ENCODE data around the gene ADAMTSL3.

Gene ADAMTSL3

GRCh38 chr15:83855956-83856355, 202.0 kb downstream of the ADAMTSL3 start:
- Histone ChIP-seq H3K27ac (ENCODE audit: low read depth, low read length) (no peak overlapping the region), H3K79me1 (ENCODE audit: low read length) (no peaks in the 10 kb centered on the region), H3K4ac (ENCODE audit: low read depth, low read length) (no peak overlapping the region), H4K8ac (ENCODE audit: low read depth, low read length) (no peak overlapping the region), H3K79me2 (ENCODE audit: control insufficient read depth, insufficient read depth, low read length) (no peaks in the 10 kb centered on the region), H2BK5ac (ENCODE audit: low read length) (no peak overlapping the region), H4K5ac (ENCODE audit: low read length) (no peak overlapping the region), H3K27me3 (ENCODE audit: insufficient read depth, low read length, poor library complexity) (no peaks in the 10 kb centered on the region), H3K23ac (ENCODE audit: low read length) (no peak overlapping the region), H3K4me2 (ENCODE audit: low read length) (no peak overlapping the region), H3K9ac (ENCODE audit: low read length) (no peak overlapping the region), H2AK5ac (ENCODE audit: low read length) (no peak overlapping the region), H3K56ac (ENCODE audit: low read length) (no peak overlapping the region), H3K4me3 (ENCODE audit: low read length) (no peak overlapping the region), H2BK15ac (replicated peaks; ENCODE audit: low read depth) (no peak overlapping the region), H2BK120ac (ENCODE audit: low read depth, low read length) (no peak overlapping the region), H3K4me1 (ENCODE audit: control insufficient read depth, low read depth, low read length) (no peaks in the 10 kb centered on the region), H3K18ac (ENCODE audit: low read length) (no peak overlapping the region), H3K36me3 (ENCODE audit: control insufficient read depth, insufficient read depth, low read length) (no peaks in the 10 kb centered on the region)
- no peak for DNase-seq
- no CpG with 5 or more reads among the region's 1 CpG for WGBS (ENCODE audit: extremely low coverage, insufficient coverage, low lambda C conversion rate)

- Histone ChIP-seq H3K27ac (ENCODE audit: low read depth, low read length) (no peak overlapping the region), H3K4me1 (ENCODE audit: control insufficient read depth, low read depth, low read length) (no peaks in the 10 kb centered on the region), H3K18ac (ENCODE audit: low read length) (no peak overlapping the region), H4K8ac (ENCODE audit: low read depth, low read length) (no peak overlapping the region), H2BK120ac (ENCODE audit: low read depth, low read length) (no peak overlapping the region), H3K79me2 (ENCODE audit: control insufficient read depth, insufficient read depth, low read length) (no peaks in the 10 kb centered on the region), H3K36me3 (ENCODE audit: control insufficient read depth, insufficient read depth, low read length) (no peaks in the 10 kb centered on the region), H3K4ac (ENCODE audit: low read depth, low read length) (no peak overlapping the region), H4K5ac (ENCODE audit: low read length) (no peak overlapping the region), H3K56ac (ENCODE audit: low read length) (no peak overlapping the region), H3K79me1 (ENCODE audit: low read length) (no peaks in the 10 kb centered on the region), H3K9ac (ENCODE audit: low read length) (no peak overlapping the region), H3K4me2 (ENCODE audit: low read length) (no peak overlapping the region), H3K27me3 (ENCODE audit: insufficient read depth, low read length, poor library complexity) (no peaks in the 10 kb centered on the region), H3K4me3 (ENCODE audit: low read length) (no peak overlapping the region), H2BK15ac (replicated peaks; ENCODE audit: low read depth) (no peak overlapping the region), H2BK5ac (ENCODE audit: low read length) (no peak overlapping the region), H2AK5ac (ENCODE audit: low read length) (no peak overlapping the region), H3K23ac (ENCODE audit: low read length) (no peak overlapping the region)
- WGBS (ENCODE audit: extremely low coverage, insufficient coverage, low lambda C conversion rate), result no CpG with 5 or more reads among the region's 5 CpGs
- DNase-seq, result peak; percentile 19
These were observed 205.0 kb downstream of the ADAMTSL3 start for GRCh38 chr15:83858820-83859505.

- no peak overlapping the region for H2BK120ac ChIP-seq (ENCODE audit: low read depth, low read length)
These were observed 212.8 kb downstream of the ADAMTSL3 start for GRCh38 chr15:83866692-83867091.

GRCh38 chr15:83869341-83869740, 215.4 kb downstream of the ADAMTSL3 start:
- Histone ChIP-seq H2BK120ac (ENCODE audit: low read depth, low read length) (no peak overlapping the region), H4K5ac (ENCODE audit: low read length) (no peak overlapping the region), H3K79me2 (ENCODE audit: control insufficient read depth, insufficient read depth, low read length) (no peaks in the 10 kb centered on the region), H3K27ac (ENCODE audit: low read depth, low read length) (no peak overlapping the region), H3K4me3 (ENCODE audit: low read length) (no peak overlapping the region), H3K23ac (ENCODE audit: low read length) (no peak overlapping the region), H2AK5ac (ENCODE audit: low read length) (no peak overlapping the region), H2BK15ac (replicated peaks; ENCODE audit: low read depth) (no peak overlapping the region), H3K36me3 (ENCODE audit: control insufficient read depth, insufficient read depth, low read length) (no peaks in the 10 kb centered on the region), H3K4ac (ENCODE audit: low read depth, low read length) (no peak overlapping the region), H4K8ac (ENCODE audit: low read depth, low read length) (no peak overlapping the region), H3K4me1 (ENCODE audit: control insufficient read depth, low read depth, low read length) (no peaks in the 10 kb centered on the region), H3K79me1 (ENCODE audit: low read length) (no peaks in the 10 kb centered on the region), H3K4me2 (ENCODE audit: low read length) (no peak overlapping the region), H3K56ac (ENCODE audit: low read length) (no peak overlapping the region), H2BK5ac (ENCODE audit: low read length) (no peak overlapping the region), H3K18ac (ENCODE audit: low read length) (no peak overlapping the region), H3K27me3 (ENCODE audit: insufficient read depth, low read length, poor library complexity) (no peaks in the 10 kb centered on the region), H3K9ac (ENCODE audit: low read length) (no peak overlapping the region)
- no peak for DNase-seq
- WGBS (ENCODE audit: extremely low coverage, insufficient coverage, low lambda C conversion rate), result no CpG with 5 or more reads among the region's 4 CpGs

More at GRCh38 chr15:83866692-83867091, 212.8 kb downstream of the ADAMTSL3 start:
- no peak overlapping the region for H3K4me2 ChIP-seq (ENCODE audit: low read length)
- H3K18ac ChIP-seq (ENCODE audit: low read length), result no peak overlapping the region
- no peak for DNase-seq
- no peaks in the 10 kb centered on the region for H3K27me3 ChIP-seq (ENCODE audit: insufficient read depth, low read length, poor library complexity)
- no CpG with 5 or more reads among the region's 1 CpG for WGBS (ENCODE audit: extremely low coverage, insufficient coverage, low lambda C conversion rate)
- H3K79me2 ChIP-seq (ENCODE audit: control insufficient read depth, insufficient read depth, low read length), result no peaks in the 10 kb centered on the region
- H2BK15ac ChIP-seq (replicated peaks; ENCODE audit: low read depth), result no peak overlapping the region
- H4K5ac ChIP-seq (ENCODE audit: low read length), result no peak overlapping the region
- H2BK5ac ChIP-seq (ENCODE audit: low read length), result no peak overlapping the region
- no peaks in the 10 kb centered on the region for H3K4me1 ChIP-seq (ENCODE audit: control insufficient read depth, low read depth, low read length)
- no peak overlapping the region for H4K8ac ChIP-seq (ENCODE audit: low read depth, low read length)
- H3K36me3 ChIP-seq (ENCODE audit: control insufficient read depth, insufficient read depth, low read length), result no peaks in the 10 kb centered on the region
- no peak overlapping the region for H3K23ac ChIP-seq (ENCODE audit: low read length)
- no peak overlapping the region for H3K4ac ChIP-seq (ENCODE audit: low read depth, low read length)
- H3K9ac ChIP-seq (ENCODE audit: low read length), result no peak overlapping the region
- H3K4me3 ChIP-seq (ENCODE audit: low read length), result no peak overlapping the region
- H2AK5ac ChIP-seq (ENCODE audit: low read length), result no peak overlapping the region
- H3K27ac ChIP-seq (ENCODE audit: low read depth, low read length), result no peak overlapping the region
- no peaks in the 10 kb centered on the region for H3K79me1 ChIP-seq (ENCODE audit: low read length)
- no peak overlapping the region for H3K56ac ChIP-seq (ENCODE audit: low read length)

GRCh38 chr15:83871808-83872559, 218.1 kb downstream of the ADAMTSL3 start:
- Histone ChIP-seq H3K4ac (ENCODE audit: low read depth, low read length) (no peak overlapping the region), H3K23ac (ENCODE audit: low read length) (no peak overlapping the region), H3K36me3 (ENCODE audit: control insufficient read depth, insufficient read depth, low read length) (no peaks in the 10 kb centered on the region), H3K27ac (ENCODE audit: low read depth, low read length) (no peak overlapping the region), H4K5ac (ENCODE audit: low read length) (no peak overlapping the region), H3K56ac (ENCODE audit: low read length) (no peak overlapping the region), H3K4me1 (ENCODE audit: control insufficient read depth, low read depth, low read length) (no peaks in the 10 kb centered on the region), H3K79me1 (ENCODE audit: low read length) (no peaks in the 10 kb centered on the region), H3K18ac (ENCODE audit: low read length) (no peak overlapping the region), H3K79me2 (ENCODE audit: control insufficient read depth, insufficient read depth, low read length) (no peaks in the 10 kb centered on the region), H2AK5ac (ENCODE audit: low read length) (no peak overlapping the region), H2BK120ac (ENCODE audit: low read depth, low read length) (no peak overlapping the region), H3K4me2 (ENCODE audit: low read length) (no peak overlapping the region), H3K4me3 (ENCODE audit: low read length) (no peak overlapping the region), H3K27me3 (ENCODE audit: insufficient read depth, low read length, poor library complexity) (no peaks in the 10 kb centered on the region), H2BK15ac (replicated peaks; ENCODE audit: low read depth) (no peak overlapping the region), H2BK5ac (ENCODE audit: low read length) (no peak overlapping the region), H3K9ac (ENCODE audit: low read length) (no peak overlapping the region), H4K8ac (ENCODE audit: low read depth, low read length) (no peak overlapping the region)
- DNase-seq, result peak; percentile 18
- WGBS (ENCODE audit: extremely low coverage, insufficient coverage, low lambda C conversion rate), result no CpG with 5 or more reads among the region's 7 CpGs
